Bronchial epithelial cell (primary cell): ENCODE data around the gene NMRK1. TPM values are rescaled to one million over a fixed set of nuclear protein-coding genes. Genes with fewer than 3 reads are reported as not detected.

ENCODE experiments used
- DNase-seq: peaks from one replicate; pipeline ENCODE4 v3.0.0-alpha.2; 2010; ENCODE audit warnings: low read depth
- FAIRE-seq: peaks from 2 replicates; lab custom pipeline; 2011; peaks lifted over from hg19 to GRCh38; lab: Jason Lieb, UNC
- H3K27me3 ChIP-seq: 2 replicates; pipeline ENCODE4 v1.5.1; 2011; ENCODE audit warnings: low read length; ENCODE audit not compliant: control insufficient read depth, insufficient read depth
- H3K36me3 ChIP-seq: 2 replicates; pipeline ENCODE4 v1.5.1; 2011; ENCODE audit warnings: low read length; ENCODE audit not compliant: control insufficient read depth, insufficient read depth
- H3K4me3 ChIP-seq: 2 replicates; pipeline ENCODE4 v1.5.1; 2011; ENCODE audit warnings: mild to moderate bottlenecking, low read depth, low read length, control low read depth
- total RNA-seq: library from RNA; depleted of rRNA; stranded (reverse); fragments of >200 nt; gene quantifications from 2 replicates; pipeline ENCODE4 v1.2.1, GENCODE V29; 2014
- TF ChIP-seq, protein P1 (sequence below): IDR thresholded peaks from 2 replicates; pipeline ENCODE4 v1.5.1; 2011; ENCODE audit warnings: mild to moderate bottlenecking, moderate library complexity, low read length, control low read depth, inconsistent platforms; ENCODE audit not compliant: insufficient read depth, severe bottlenecking

NMRK1 gene
- total RNA-seq, 1 donor from 2014 or later, result 16.8 TPM

DNA sequence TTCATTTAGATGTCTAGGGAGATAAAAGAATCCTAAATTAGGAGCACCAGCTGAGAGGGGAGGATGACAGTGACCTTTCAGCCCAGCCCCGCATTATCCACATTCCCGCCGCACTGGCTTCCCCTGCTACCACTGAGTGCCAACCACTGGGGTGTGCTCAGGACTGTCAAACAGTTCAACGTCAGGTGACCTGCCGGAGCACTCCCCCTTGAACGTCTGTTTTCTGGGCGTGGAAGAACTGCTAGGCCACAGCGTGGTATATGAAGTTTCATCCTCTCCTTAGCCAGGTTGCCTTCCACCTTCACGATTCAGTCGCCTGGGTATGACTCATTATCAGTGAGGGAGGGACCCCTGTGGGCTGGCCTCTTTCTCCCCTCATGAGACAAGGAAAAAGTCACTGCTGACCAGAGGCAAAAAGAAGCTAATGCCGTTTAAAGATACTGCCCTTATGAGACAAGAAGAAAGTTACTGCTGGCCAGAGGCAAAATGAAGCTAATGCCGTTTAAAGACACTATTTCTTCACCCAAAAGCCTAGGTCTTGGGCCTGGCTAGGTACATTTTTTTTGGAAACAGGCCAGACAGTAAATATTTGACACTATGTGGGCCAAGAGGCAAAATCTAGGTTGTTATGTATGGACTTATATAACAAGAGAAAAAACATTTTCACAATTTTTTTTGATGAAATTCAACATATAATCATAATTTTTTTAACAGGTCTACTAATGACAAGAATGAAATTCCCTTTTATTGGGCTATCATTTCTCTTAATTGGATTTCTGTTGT, 4.6 kb downstream of the NMRK1 start:
- peak; percentile 82 for DNase-seq
- Histone ChIP-seq H3K4me3 (no peak overlapping the region), H3K36me3 (peaks cover 9% of the 10 kb centered on the region), H3K27me3 (no peaks in the 10 kb centered on the region)
- TF ChIP-seq, protein P1, sequence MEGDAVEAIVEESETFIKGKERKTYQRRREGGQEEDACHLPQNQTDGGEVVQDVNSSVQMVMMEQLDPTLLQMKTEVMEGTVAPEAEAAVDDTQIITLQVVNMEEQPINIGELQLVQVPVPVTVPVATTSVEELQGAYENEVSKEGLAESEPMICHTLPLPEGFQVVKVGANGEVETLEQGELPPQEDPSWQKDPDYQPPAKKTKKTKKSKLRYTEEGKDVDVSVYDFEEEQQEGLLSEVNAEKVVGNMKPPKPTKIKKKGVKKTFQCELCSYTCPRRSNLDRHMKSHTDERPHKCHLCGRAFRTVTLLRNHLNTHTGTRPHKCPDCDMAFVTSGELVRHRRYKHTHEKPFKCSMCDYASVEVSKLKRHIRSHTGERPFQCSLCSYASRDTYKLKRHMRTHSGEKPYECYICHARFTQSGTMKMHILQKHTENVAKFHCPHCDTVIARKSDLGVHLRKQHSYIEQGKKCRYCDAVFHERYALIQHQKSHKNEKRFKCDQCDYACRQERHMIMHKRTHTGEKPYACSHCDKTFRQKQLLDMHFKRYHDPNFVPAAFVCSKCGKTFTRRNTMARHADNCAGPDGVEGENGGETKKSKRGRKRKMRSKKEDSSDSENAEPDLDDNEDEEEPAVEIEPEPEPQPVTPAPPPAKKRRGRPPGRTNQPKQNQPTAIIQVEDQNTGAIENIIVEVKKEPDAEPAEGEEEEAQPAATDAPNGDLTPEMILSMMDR, result peak; percentile 26
- no peak for FAIRE-seq

- TF ChIP-seq, protein P1, result no peak
- no peaks in the 10 kb centered on the region for H3K27me3 ChIP-seq
- FAIRE-seq (no peak), DNase-seq (no peak)
- no peak overlapping the region for H3K4me3 ChIP-seq
- H3K36me3 ChIP-seq, result peaks cover 9% of the 10 kb centered on the region
Observed at GRCh38 chr9:75081632-75082031, 6.3 kb downstream of the NMRK1 start.

DNA sequence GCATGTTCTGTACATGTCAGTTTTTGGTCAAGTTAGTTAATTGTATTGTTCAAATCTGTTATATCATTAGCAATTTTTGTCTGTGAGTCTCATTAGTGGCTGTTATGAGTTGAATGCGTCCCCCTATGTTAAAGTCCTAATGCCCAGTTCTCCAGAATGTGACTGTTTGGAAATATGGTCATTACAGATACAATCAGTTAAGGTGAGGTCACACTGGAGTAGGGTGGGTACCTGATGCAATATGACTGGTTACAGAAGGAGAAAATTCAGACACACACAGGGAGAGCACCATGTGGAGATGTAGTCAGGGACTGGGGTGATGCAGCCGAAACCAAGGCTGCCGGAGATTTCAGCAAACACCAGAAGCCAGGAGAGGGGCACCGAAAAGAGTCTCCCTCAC, 15.1 kb downstream of the NMRK1 start:
- H3K4me3 ChIP-seq, result no peak overlapping the region
- no peaks in the 10 kb centered on the region for H3K27me3 ChIP-seq
- TF ChIP-seq, protein P1, result no peak
- no peak for FAIRE-seq
- H3K36me3 ChIP-seq, result no peaks in the 10 kb centered on the region
- DNase-seq, result no peak

GRCh38 chr9:75071530-75072122, 16.3 kb downstream of the NMRK1 start:
- H3K27me3 ChIP-seq, result no peaks in the 10 kb centered on the region
- no peak overlapping the region for H3K4me3 ChIP-seq
- FAIRE-seq, result peak; percentile 96
- peak; percentile 96 for DNase-seq
- TF ChIP-seq, protein P1, result peak; percentile 16
- peaks cover 4% of the 10 kb centered on the region for H3K36me3 ChIP-seq

GRCh38 chr9:75069171-75069570, 18.8 kb downstream of the NMRK1 start:
- TF ChIP-seq, protein P1, result no peak
- Histone ChIP-seq H3K4me3 (no peak overlapping the region), H3K27me3 (no peaks in the 10 kb centered on the region), H3K36me3 (peaks cover 4% of the 10 kb centered on the region)
- no peak for FAIRE-seq
- no peak for DNase-seq
